DND-41 (cell line): Measurements from ENCODE around the gene PFKFB1.

Source experiments
- EZH2 ChIP-seq: IDR thresholded peaks from 3 replicates; pipeline ENCODE4 v1.6.1; 2012; ENCODE audit warnings: borderline replicate concordance, low read depth, mild to moderate bottlenecking, moderate library complexity, low read length, inconsistent platforms; ENCODE audit not compliant: severe bottlenecking
- TF ChIP-seq, protein P1 (sequence below): IDR thresholded peaks from 2 replicates; pipeline ENCODE4 v1.5.1; 2012; ENCODE audit warnings: borderline replicate concordance, low read length, moderate library complexity, mild to moderate bottlenecking; ENCODE audit not compliant: poor library complexity, severe bottlenecking; ENCODE audit errors: extremely low read depth

DNA sequence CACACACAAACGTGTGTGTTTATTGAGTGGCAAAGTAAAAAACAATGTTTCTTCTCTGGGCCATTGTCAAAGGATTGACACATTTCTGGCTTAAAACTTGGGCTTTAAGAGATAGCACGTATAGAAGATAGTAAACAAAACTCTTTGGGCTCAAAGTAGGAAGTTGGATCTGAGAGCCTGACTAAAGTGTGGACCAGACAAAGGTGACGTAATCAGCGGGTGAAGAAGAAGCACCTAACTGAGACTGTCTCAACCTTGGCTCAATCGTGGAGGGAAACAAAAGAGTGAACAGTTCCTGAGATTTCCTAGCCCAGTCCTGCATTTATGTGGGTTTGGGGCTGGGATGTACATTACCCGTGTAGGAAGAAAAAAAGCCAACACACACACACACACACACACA is 13.7 kb downstream of the PFKFB1 start:
- no peak for TF ChIP-seq EZH2
- TF ChIP-seq, protein P1, sequence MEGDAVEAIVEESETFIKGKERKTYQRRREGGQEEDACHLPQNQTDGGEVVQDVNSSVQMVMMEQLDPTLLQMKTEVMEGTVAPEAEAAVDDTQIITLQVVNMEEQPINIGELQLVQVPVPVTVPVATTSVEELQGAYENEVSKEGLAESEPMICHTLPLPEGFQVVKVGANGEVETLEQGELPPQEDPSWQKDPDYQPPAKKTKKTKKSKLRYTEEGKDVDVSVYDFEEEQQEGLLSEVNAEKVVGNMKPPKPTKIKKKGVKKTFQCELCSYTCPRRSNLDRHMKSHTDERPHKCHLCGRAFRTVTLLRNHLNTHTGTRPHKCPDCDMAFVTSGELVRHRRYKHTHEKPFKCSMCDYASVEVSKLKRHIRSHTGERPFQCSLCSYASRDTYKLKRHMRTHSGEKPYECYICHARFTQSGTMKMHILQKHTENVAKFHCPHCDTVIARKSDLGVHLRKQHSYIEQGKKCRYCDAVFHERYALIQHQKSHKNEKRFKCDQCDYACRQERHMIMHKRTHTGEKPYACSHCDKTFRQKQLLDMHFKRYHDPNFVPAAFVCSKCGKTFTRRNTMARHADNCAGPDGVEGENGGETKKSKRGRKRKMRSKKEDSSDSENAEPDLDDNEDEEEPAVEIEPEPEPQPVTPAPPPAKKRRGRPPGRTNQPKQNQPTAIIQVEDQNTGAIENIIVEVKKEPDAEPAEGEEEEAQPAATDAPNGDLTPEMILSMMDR, result no peak
